ENCODE data around the gene CCDC106. TPM values are rescaled to one million over a fixed set of nuclear protein-coding genes. Genes with fewer than 3 reads are reported as not detected.

Gene CCDC106
- total and polyA plus RNA-seq, 2 of the 4 experiments (the other 2 are of a cell fraction) = 2.3 to 13.6 TPM

DNA sequence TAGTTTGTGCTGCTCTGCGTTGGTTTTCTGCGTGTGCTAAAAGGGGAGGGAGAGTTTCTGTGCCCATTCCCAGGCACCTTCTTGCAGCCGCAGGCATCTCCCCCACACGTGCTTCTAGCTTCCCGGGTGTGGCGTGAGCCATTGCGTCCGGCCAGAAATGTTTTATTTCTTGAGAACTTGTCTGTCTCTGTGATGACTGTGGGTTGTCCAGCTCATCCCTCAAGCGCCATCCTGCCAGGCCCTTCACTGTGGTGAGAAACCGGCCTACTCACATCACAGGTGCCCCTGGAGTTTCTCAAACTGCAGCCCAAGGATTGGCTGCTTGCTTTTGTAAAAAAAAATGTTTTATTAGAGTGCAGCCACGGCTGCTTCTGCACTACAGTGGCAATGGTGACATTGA is 51.2 kb downstream of the CCDC106 start:
- CTCF ChIA-PET = no interaction called here
- no peak overlapping the region for H2AFZ ChIP-seq (replicated peaks; ENCODE audit: low read length, poor library complexity)
- dilution Hi-C loops (cut with HindIII; ENCODE audit: low sequenced_read_pairs, unreplicated experiment) = no loop called here

More for the DNA sequence above, 51.2 kb downstream of the CCDC106 start:
- no peak overlapping the region for H4K91ac ChIP-seq (ENCODE audit: insufficient read depth, low read depth, low read length)
- H2BK120ac ChIP-seq (ENCODE audit: low read depth, low read length) = no peak overlapping the region
- H3K4me1 ChIP-seq (ENCODE audit: control insufficient read depth, insufficient read depth, low read length) = no peaks in the 10 kb centered on the region
- no peak overlapping the region for H4K5ac ChIP-seq (ENCODE audit: low read depth, low read length)
- H3K4me2 ChIP-seq (ENCODE audit: low read depth, low read length) = no peak overlapping the region
- no peak overlapping the region for H2BK5ac ChIP-seq (ENCODE audit: low read depth, low read length, poor library complexity, severe bottlenecking)
- H3K56ac ChIP-seq (ENCODE audit: extremely low read depth, insufficient read depth, low read length) = no peak overlapping the region
- no peak overlapping the region for H2BK20ac ChIP-seq (ENCODE audit: low read depth, low read length)
- H4K8ac ChIP-seq (ENCODE audit: low read depth in 2 of 2, low read length in 2 of 2) = no peak overlapping the region
- no peak for DNase-seq
- no peaks in the 10 kb centered on the region; a peak in 1 of 4 replicates for H3K79me1 ChIP-seq (ENCODE audit: low read depth in 1 of 2, low read length in 2 of 2)
- in situ Hi-C loops (cut with MboI; ENCODE audit: low sequenced_read_pairs) (loop anchor here (25.0 kb wide), 1 partner anchor 438 kb away; the partner anchor contains the start of gene ZNF444), intact Hi-C loops (cut with micrococcal nuclease) (no loop called here)
- no peaks in the 10 kb centered on the region for H3K9me1 ChIP-seq (ENCODE audit: insufficient read depth, low read length)
- POLR2A ChIA-PET (ENCODE audit: unreplicated experiment) = no interaction called here
- H3K27me3 ChIP-seq (ENCODE audit: control insufficient read depth, insufficient read depth, low read length) = no peaks in the 10 kb centered on the region
- no peak overlapping the region for H3K14ac ChIP-seq (replicated peaks; ENCODE audit: low read depth, low read length)
- TF ChIP-seq RCOR1 (IDR thresholded peaks at IDR 0.05; ENCODE audit: insufficient replicate concordance, low read length) (no peak), NFE2L2 (IDR thresholded peaks at IDR 0.05; ENCODE audit: low read depth, low read length) (no peak), POLR2A (IDR thresholded peaks at IDR 0.05; ENCODE audit: low read depth, low read length) (no peak)
- no peak overlapping the region for H3K4ac ChIP-seq (ENCODE audit: low read depth, low read length)
- ATAC-seq (ENCODE audit: low read depth) = no peak
- no peaks in the 10 kb centered on the region for H4K20me1 ChIP-seq (ENCODE audit: insufficient read depth, low read length)
- BruUV-seq (replicated peaks) = no TSS peak
- peaks cover 35% of the 10 kb centered on the region for H3K36me3 ChIP-seq (ENCODE audit: control insufficient read depth, insufficient read depth, low read length)
- no peak overlapping the region for H3K4me3 ChIP-seq (ENCODE audit: insufficient read depth, low read depth, low read length)
- no peak overlapping the region for H3K23ac ChIP-seq (ENCODE audit: low read depth, low read length)
- no peak overlapping the region for H2AK9ac ChIP-seq (replicated peaks; ENCODE audit: low read depth, low read length, poor library complexity)
- H3K9me3 ChIP-seq (ENCODE audit: control insufficient read depth, insufficient read depth, low read length) = peaks cover 5% of the 10 kb centered on the region
- H3K9ac ChIP-seq (ENCODE audit: low read depth, low read length) = no peak overlapping the region
- H2AK5ac ChIP-seq (ENCODE audit: low read depth, low read length) = no peak overlapping the region
- H3K27ac ChIP-seq (ENCODE audit: insufficient read depth, low read length) = no peak overlapping the region
- WGBS, 2 experiments (ENCODE audit: extremely low coverage in 2 of 2, insufficient read length in 1 of 2) = 100% methylated on average over 1 of the region's 11 CpGs; no CpG with 5 or more reads in 1 of the 2 experiments
- no peak overlapping the region for H3K18ac ChIP-seq (ENCODE audit: low read depth, low read length)
- H2BK15ac ChIP-seq (ENCODE audit: low read depth, low read length) = no peak overlapping the region

Data from IMR-90 (cell line).